HepG2 (cell line): ENCODE results near the gene FLYWCH1. TPM values are rescaled to one million over a fixed set of nuclear protein-coding genes. Genes with fewer than 3 reads are reported as not detected.

Experiments
- CBX2 ChIP-seq, 2 experiments: fragments of 200-600 bp in 1 of 2; sonication (generic); formaldehyde crosslinking in 1 of 2; IDR thresholded peaks; 2 replicates each; pipeline versions ENCODE4 v1.7.0 to v1.8.1; 2018 to 2022; ENCODE audit warnings: low read depth in 2 of 2, low read length in 1 of 2, mild to moderate bottlenecking in 1 of 2, missing genetic modification reagents in 1 of 2
- CCAR2 ChIP-seq: fragments of 200-400 bp; formaldehyde crosslinking; optimal IDR thresholded peaks from 2 replicates; pipeline ENCODE3; 2018; ENCODE audit warnings: low read depth, mild to moderate bottlenecking, low read length, moderate library complexity
- ELF4 ChIP-seq: sonication (generic); formaldehyde crosslinking; IDR thresholded peaks from 2 replicates; pipeline ENCODE4 v1.5.0; 2020; ENCODE audit warnings: missing genetic modification reagents, mild to moderate bottlenecking, moderate library complexity, borderline replicate concordance
- FOXK2 ChIP-seq: fragments of 450-650 bp; IDR thresholded peaks from 2 replicates; pipeline ENCODE4 v1.6.1; 2016
- GABPA ChIP-seq, 2 experiments: IDR thresholded peaks; 2 replicates each; pipeline ENCODE4 v1.6.1; 2011 to 2016; ENCODE audit warnings: low read depth in 2 of 2, low read length in 1 of 2, missing biosample characterization in 1 of 2, missing genetic modification characterization in 1 of 2
- NAIF1 ChIP-seq: sonication (generic); formaldehyde crosslinking; IDR thresholded peaks from 2 replicates; pipeline ENCODE4 v1.5.0; 2020; ENCODE audit warnings: mild to moderate bottlenecking, missing genetic modification reagents, borderline replicate concordance
- NFE2L2 ChIP-seq: fragments of 150-350 bp; IDR thresholded peaks from 2 replicates; pipeline ENCODE4 v1.6.1; 2014; ENCODE audit warnings: low read length
- PRDM15 ChIP-seq: sonication (generic); formaldehyde crosslinking; IDR thresholded peaks from 2 replicates; pipeline ENCODE4 v1.4.0; 2020; ENCODE audit warnings: missing genetic modification reagents
- SRSF4 ChIP-seq: fragments of 200-400 bp; formaldehyde crosslinking; IDR thresholded peaks from one replicate; pipeline ENCODE4 v1.6.1; 2018; ENCODE audit warnings: mild to moderate bottlenecking, low read depth, low read length, moderate library complexity; ENCODE audit not compliant: poor library complexity, severe bottlenecking
- YY1 ChIP-seq: IDR thresholded peaks from 2 replicates; pipeline ENCODE4 v1.6.1; 2011; ENCODE audit warnings: low read length, low read depth, moderate library complexity, mild to moderate bottlenecking; ENCODE audit not compliant: insufficient read depth, insufficient replicate concordance
- ZNF253 ChIP-seq: sonication (generic); formaldehyde crosslinking; IDR thresholded peaks from 2 replicates; pipeline ENCODE4 v1.8.0; 2022; ENCODE audit warnings: mild to moderate bottlenecking, missing genetic modification reagents, borderline replicate concordance
- ZNF329 ChIP-seq: sonication (generic); formaldehyde crosslinking; IDR thresholded peaks from 2 replicates; pipeline ENCODE4 v1.9.0; 2021; ENCODE audit warnings: low read depth, mild to moderate bottlenecking, missing genetic modification reagents
- ZNF530 ChIP-seq: sonication (generic); formaldehyde crosslinking; IDR thresholded peaks from 2 replicates; pipeline ENCODE4 v1.5.0; 2020; ENCODE audit warnings: low read depth, mild to moderate bottlenecking, missing genetic modification reagents
- polyA plus RNA-seq, 8 experiments: library from polyadenylated mRNA; depleted of rRNA in 3 of 8; stranded (reverse) in 7 of 8; unstranded in 1 of 8; fragments of >200 nt; fragmentation: Illumina TruSeq in 4 of 8; extraction: Trizol in 4 of 8; gene quantifications; 2 replicates each; pipeline versions ENCODE4 v1.2.1 to v1.2.3, GENCODE V29; 2011 to 2016; ENCODE audit warnings: low read depth in 4 of 8, missing spikeins in 1 of 8, mixed read lengths in 1 of 8; ENCODE audit not compliant: insufficient read depth in 1 of 8
- total RNA-seq, 5 experiments: library from RNA; depleted of rRNA; stranded (reverse); fragments of >200 nt; fragmentation: Illumina TruSeq; extraction: Trizol; gene quantifications; 2 replicates each; pipeline ENCODE4 v1.2.3, GENCODE V29; 2016; ENCODE audit warnings: low read depth in 1 of 5

The FLYWCH1 gene
- total and polyA plus RNA-seq, 2 of the 13 experiments (the other 11 are each of a cell fraction or from before 2014, with no cell fraction given): 7.3 to 12.4 TPM

GRCh38 chr16:2934450-2934849 is 22.7 kb downstream of the FLYWCH1 start (continued):
- TF ChIP-seq ZNF253 (no peak), PRDM15 (CRISPR knock-in tag) (no peak), GABPA (IDR thresholded peaks at IDR 0.05; ENCODE audit: low read depth, low read length) (no peak), GABPA (CRISPR knock-in tag; IDR thresholded peaks at IDR 0.05; ENCODE audit: low read depth) (no peak), NAIF1 (CRISPR knock-in tag) (no peak), NFE2L2 (no peak), SRSF4 (no peak), ELF4 (CRISPR knock-in tag) (no peak), ZNF530 (CRISPR knock-in tag) (no peak), FOXK2 (no peak), CCAR2 (no peak), CBX2 (IDR thresholded peaks at IDR 0.05; ENCODE audit: low read depth, low read length) (no peak), CBX2 (CRISPR knock-in tag; IDR thresholded peaks at IDR 0.05; ENCODE audit: low read depth) (no peak), YY1 (no peak), ZNF329 (CRISPR knock-in tag) (no peak)
